GM12892 (cell line): ENCODE data around the gene CCDC137.

Experiments
- POLR2A ChIP-seq: IDR thresholded peaks from 2 replicates; pipeline ENCODE4 v1.6.1; 2011; ENCODE audit warnings: low read depth, low read length, control low read depth
- POLR2AphosphoS5 ChIP-seq: IDR thresholded peaks from 2 replicates; pipeline ENCODE4 v1.6.1; 2011; ENCODE audit warnings: low read depth, low read length, control low read depth

DNA sequence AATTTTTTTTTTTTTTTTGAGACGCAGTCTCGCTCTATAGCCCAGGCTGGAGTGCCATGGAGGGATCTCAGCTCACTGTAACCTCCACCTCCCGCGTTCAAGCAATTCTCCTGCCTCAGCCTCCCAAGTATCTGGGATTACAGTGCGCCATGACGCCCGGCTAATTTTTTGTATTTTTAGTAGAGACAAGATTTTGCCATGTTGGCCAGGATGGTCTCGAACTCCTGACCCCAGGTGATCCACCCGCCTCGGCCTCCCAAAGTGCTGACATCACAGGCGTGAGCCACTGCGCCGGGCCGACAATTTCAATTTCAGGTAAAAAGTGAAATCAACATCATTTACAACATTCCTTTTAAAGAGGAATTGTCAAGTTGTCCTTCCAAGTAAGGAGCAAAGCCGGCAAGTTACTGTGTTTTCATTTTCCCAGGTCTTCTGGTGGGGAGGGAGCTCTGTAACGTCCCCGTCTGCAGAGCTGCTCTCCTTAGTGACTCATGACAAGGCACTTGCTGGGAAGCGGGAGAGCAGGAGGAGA, 30.5 kb upstream of the CCDC137 start:
- TF ChIP-seq POLR2A = no peak
- TF ChIP-seq POLR2AphosphoS5 = no peak
